RWPE2 (cell line): ENCODE data around the gene CNKSR3.

Source experiments
- ATAC-seq: fragments of 200-7000 bp; cut with Tn5 transposase; 3 replicates; pipeline ENCODE4 v1.9.1; 2021; ENCODE audit warnings: low read depth
- DNase-seq: peaks from one replicate; pipeline ENCODE4 v3.0.0-alpha.2; 2020; ENCODE audit warnings: low spot score
- H3K27ac ChIP-seq: fragments of 450-650 bp; 2 replicates; pipeline ENCODE4 v1.5.1; 2017; ENCODE audit warnings: mild to moderate bottlenecking; ENCODE audit not compliant: poor library complexity, severe bottlenecking
- H3K27me3 ChIP-seq: fragments of 250-450 bp; sonication (Bioruptor Pico); 2 replicates; pipeline ENCODE4 v1.5.1; 2021; ENCODE audit warnings: mild to moderate bottlenecking, moderate library complexity; ENCODE audit not compliant: insufficient read depth, poor library complexity, severe bottlenecking
- H3K36me3 ChIP-seq: fragments of 250-450 bp; sonication (Bioruptor Pico); 2 replicates; pipeline ENCODE4 v1.5.1; 2020; ENCODE audit warnings: low read depth, mild to moderate bottlenecking, moderate library complexity
- H3K4me1 ChIP-seq: fragments of 250-450 bp; sonication (Bioruptor Pico); 2 replicates; pipeline ENCODE4 v1.5.1; 2021; ENCODE audit warnings: mild to moderate bottlenecking, moderate library complexity; ENCODE audit not compliant: insufficient read depth, poor library complexity, severe bottlenecking
- H3K4me3 ChIP-seq: fragments of 250-450 bp; sonication (Bioruptor Pico); 2 replicates; pipeline ENCODE4 v1.5.1; 2021; ENCODE audit warnings: mild to moderate bottlenecking, moderate library complexity; ENCODE audit not compliant: severe bottlenecking
- H3K9me3 ChIP-seq: fragments of 250-450 bp; sonication (Bioruptor Pico); 2 replicates; pipeline ENCODE4 v1.5.1; 2021; ENCODE audit warnings: mild to moderate bottlenecking, moderate library complexity; ENCODE audit not compliant: severe bottlenecking
- TF ChIP-seq, protein P1 (sequence below): fragments of 450-650 bp; IDR thresholded peaks from one replicate; pipeline ENCODE4 v1.5.1; 2017; ENCODE audit warnings: mild to moderate bottlenecking, moderate library complexity; ENCODE audit not compliant: poor library complexity, severe bottlenecking

Gene CNKSR3

GRCh38 chr6:154496186-154496585 lies 14.3 kb downstream of the CNKSR3 start:
- DNase-seq (no peak), ATAC-seq (no peak)
- Histone ChIP-seq H3K27me3 (no peaks in the 10 kb centered on the region), H3K36me3 (no peaks in the 10 kb centered on the region), H3K9me3 (no peaks in the 10 kb centered on the region), H3K4me1 (no peaks in the 10 kb centered on the region), H3K4me3 (no peak overlapping the region), H3K27ac (no peak overlapping the region)
- TF ChIP-seq, protein P1, sequence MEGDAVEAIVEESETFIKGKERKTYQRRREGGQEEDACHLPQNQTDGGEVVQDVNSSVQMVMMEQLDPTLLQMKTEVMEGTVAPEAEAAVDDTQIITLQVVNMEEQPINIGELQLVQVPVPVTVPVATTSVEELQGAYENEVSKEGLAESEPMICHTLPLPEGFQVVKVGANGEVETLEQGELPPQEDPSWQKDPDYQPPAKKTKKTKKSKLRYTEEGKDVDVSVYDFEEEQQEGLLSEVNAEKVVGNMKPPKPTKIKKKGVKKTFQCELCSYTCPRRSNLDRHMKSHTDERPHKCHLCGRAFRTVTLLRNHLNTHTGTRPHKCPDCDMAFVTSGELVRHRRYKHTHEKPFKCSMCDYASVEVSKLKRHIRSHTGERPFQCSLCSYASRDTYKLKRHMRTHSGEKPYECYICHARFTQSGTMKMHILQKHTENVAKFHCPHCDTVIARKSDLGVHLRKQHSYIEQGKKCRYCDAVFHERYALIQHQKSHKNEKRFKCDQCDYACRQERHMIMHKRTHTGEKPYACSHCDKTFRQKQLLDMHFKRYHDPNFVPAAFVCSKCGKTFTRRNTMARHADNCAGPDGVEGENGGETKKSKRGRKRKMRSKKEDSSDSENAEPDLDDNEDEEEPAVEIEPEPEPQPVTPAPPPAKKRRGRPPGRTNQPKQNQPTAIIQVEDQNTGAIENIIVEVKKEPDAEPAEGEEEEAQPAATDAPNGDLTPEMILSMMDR, result no peak

DNA sequence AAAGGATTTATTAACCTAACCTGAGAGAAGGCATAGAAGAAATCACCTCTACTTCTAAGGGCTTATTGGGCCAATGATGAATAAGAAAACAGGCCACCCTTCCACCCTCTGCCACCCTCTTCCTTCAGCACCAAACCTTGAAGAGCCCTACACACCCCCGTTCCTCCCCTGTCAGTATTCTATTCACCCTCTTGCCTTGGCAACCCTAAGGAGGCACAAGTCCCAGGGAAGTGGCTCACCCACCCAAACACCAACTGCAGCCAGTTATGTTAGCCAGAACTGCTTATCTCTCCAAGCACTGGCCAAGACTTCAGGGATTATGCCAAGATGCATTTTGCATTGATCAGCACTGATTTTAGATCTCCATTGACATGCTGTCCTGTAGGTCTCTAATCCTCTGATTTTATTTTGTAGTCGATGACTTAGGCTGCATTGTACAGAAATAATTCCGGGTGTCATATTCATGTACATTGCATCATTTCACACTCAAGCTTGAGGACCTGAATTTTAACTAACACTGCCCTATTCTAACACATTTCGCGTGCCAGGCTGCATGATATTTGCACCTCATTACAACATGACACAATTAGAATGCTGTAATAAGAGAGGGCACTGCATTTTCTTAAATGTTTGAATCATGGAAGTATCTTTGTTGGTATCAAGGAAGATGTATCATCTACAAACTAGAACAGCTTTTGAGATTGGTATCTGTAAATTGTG lies 15.7 kb downstream of the CNKSR3 start:
- ATAC-seq (no peak), DNase-seq (no peak)
- no peaks in the 10 kb centered on the region for H3K36me3 ChIP-seq
- no peak overlapping the region for H3K27ac ChIP-seq
- no peaks in the 10 kb centered on the region for H3K9me3 ChIP-seq
- H3K4me1 ChIP-seq, result no peaks in the 10 kb centered on the region
- H3K27me3 ChIP-seq, result no peaks in the 10 kb centered on the region
- TF ChIP-seq, protein P1, result no peak
- H3K4me3 ChIP-seq, result no peak overlapping the region

- TF ChIP-seq, protein P1, result no peak
- ATAC-seq, result no peak
- Histone ChIP-seq H3K4me3 (no peak overlapping the region), H3K36me3 (no peaks in the 10 kb centered on the region), H3K4me1 (no peaks in the 10 kb centered on the region), H3K27me3 (no peaks in the 10 kb centered on the region), H3K27ac (no peak overlapping the region), H3K9me3 (no peaks in the 10 kb centered on the region)
- DNase-seq, result no peak
These were observed 18.7 kb downstream of the CNKSR3 start for GRCh38 chr6:154491567-154492470.

- H3K9me3 ChIP-seq, result no peaks in the 10 kb centered on the region
These were observed 20.7 kb downstream of the CNKSR3 start for GRCh38 chr6:154489822-154490221.

More at GRCh38 chr6:154489822-154490221, 20.7 kb downstream of the CNKSR3 start:
- DNase-seq, result no peak
- no peak for ATAC-seq
- TF ChIP-seq, protein P1, result no peak
- no peak overlapping the region for H3K27ac ChIP-seq
- no peaks in the 10 kb centered on the region for H3K27me3 ChIP-seq
- no peaks in the 10 kb centered on the region for H3K36me3 ChIP-seq
- H3K4me1 ChIP-seq, result no peaks in the 10 kb centered on the region
- H3K4me3 ChIP-seq, result no peak overlapping the region
